Stomach (tissue), 9 donors: Measurements from ENCODE around the gene TOM1. TPM values are rescaled to one million over a fixed set of nuclear protein-coding genes. Genes with fewer than 3 reads are reported as not detected.

ENCODE experiments used
- DNase-seq, 2 donors: peaks; one replicate each; pipeline versions ENCODE4 v3.0.0 to v3.0.0-alpha.2; 2013 to 2019
- H3K27ac ChIP-seq, 5 donors: fragments of 200-600 bp in 4 of 5; sonication (generic) in 4 of 5; one replicate each; pipeline ENCODE4 v1.5.1; 2013 to 2019; ENCODE audit warnings: mild to moderate bottlenecking in 1 of 5, moderate library complexity in 1 of 5
- H3K27me3 ChIP-seq, 3 donors: fragments of 200-600 bp; sonication (generic); one replicate each; pipeline ENCODE4 v1.5.1; 2017 to 2019; ENCODE audit warnings: mixed run types in 1 of 3
- H3K36me3 ChIP-seq, 4 donors: fragments of 200-600 bp; sonication (generic); 1 replicate in 3 of 4; 2 replicates in 1 of 4; pipeline ENCODE4 v1.5.1; 2016 to 2019
- H3K4me1 ChIP-seq, 4 donors: fragments of 200-600 bp; sonication (generic); one replicate each; pipeline ENCODE4 v1.5.1; 2016 to 2019
- H3K4me3 ChIP-seq, 4 donors: fragments of 200-600 bp; sonication (generic) in 3 of 4; one replicate each; pipeline ENCODE4 v1.5.1; 2016 to 2019; ENCODE audit warnings: mild to moderate bottlenecking in 1 of 4
- H3K9me3 ChIP-seq, 4 donors: fragments of 200-600 bp; sonication (generic); one replicate each; pipeline ENCODE4 v1.5.1; 2016 to 2019
- EP300 ChIP-seq: sonication (generic); formaldehyde crosslinking; IDR thresholded peaks from one replicate; pipeline ENCODE4 v1.6.1; 2017; ENCODE audit warnings: antibody characterized with exemption
- POLR2A ChIP-seq, 4 donors: fragments of 450-650 bp; IDR thresholded peaks; one replicate each; pipeline ENCODE4 v1.6.1; 2016; ENCODE audit warnings: antibody characterized with exemption in 4 of 4, control low read depth in 2 of 4, mild to moderate bottlenecking in 1 of 4, moderate library complexity in 1 of 4
- POLR2AphosphoS5 ChIP-seq, 3 donors: sonication (generic); formaldehyde crosslinking; IDR thresholded peaks; one replicate each; pipeline ENCODE4 v1.6.1; 2016; ENCODE audit warnings: antibody characterized with exemption in 3 of 3
- WGBS, 5 donors: extraction: QIAGEN DNeasy Blood & Tissue Kit in 3 of 5; methylation state at CpG; one replicate each; pipeline versions ENCODE4 v1.1.5 to v1.1.7; 2013 to 2018; 5-methylcytosine and 5-hydroxymethylcytosine counted together
- intact Hi-C: fragments of 100-400 bp; cut with DNase I; formaldehyde crosslinking; loops from one replicate; pipeline ENCODE4 v1.15.1; 2023; ENCODE audit warnings: low total_unique reads
- polyA plus RNA-seq, 3 donors: library from polyadenylated mRNA; stranded (reverse); fragments of 200-250 nt; gene quantifications; one replicate each; pipeline ENCODE4 v1.2.3, GENCODE V29; 2013
- total RNA-seq, 5 donors: library from RNA; depleted of rRNA; stranded (reverse); fragments of >200 nt; gene quantifications; one replicate each; pipeline versions ENCODE4 v1.1.0 to v1.2.3, GENCODE V29; 2014 to 2016
- TF ChIP-seq, protein P1 (sequence below), 7 experiments: fragments of 450-650 bp in 4 of 7; fragments of 200-600 bp in 3 of 7; sonication (generic) in 3 of 7; IDR thresholded peaks; one replicate each; pipeline ENCODE4 v1.5.1; 2016 to 2019; ENCODE audit warnings: antibody characterized with exemption in 7 of 7, control low read depth in 2 of 7, mild to moderate bottlenecking in 1 of 7
- donor health status: healthy with polysubstance abuse.
- donor health status: Bipolar disorder and iron deficiency.
- donor health status: healthy.

Gene TOM1
- total and polyA plus RNA-seq, 8 donors = 17.3 to 150 (median 40.5) TPM

DNA sequence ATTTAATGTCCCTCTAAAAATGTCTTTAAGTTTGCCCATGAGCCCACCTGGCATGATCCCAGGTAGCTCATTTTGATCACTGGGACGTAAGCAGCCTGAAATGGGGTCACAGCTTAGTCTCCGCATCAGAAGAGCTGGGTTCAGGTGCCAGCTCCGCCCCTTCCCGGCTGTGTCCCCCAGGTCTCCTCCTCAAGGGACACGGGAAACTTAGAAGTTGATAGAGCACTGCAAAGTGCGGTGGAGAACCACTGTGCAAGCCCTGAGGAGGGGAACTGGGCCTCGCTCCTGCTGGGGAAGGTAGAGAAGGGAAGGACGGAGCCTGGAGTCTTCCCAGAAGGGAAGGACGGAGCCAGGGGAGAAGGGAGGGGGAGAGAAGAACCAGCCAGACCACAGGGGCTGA is 7.7 kb downstream of the TOM1 start:
- intact Hi-C loops = no loop called here

DNA sequence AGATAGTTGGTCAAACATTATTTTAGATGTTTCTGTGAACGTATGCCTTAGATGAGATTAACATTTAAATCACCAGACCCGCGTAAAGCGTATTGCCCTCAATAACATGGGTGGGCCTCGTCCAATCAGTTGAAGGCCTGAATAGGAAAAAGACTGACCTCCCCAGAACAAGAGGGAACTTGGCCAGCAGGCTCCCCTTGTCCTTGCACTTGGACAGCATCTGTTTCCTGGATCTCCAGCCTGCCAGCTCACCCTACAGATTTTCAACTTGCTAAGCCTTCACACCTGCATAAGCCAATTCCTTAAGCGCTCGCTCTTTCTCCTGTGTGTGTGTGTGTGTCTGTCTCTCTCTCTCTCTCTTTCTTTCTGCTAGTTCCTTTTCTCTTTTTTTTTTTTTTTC is 8.2 kb downstream of the TOM1 start:
- no peak for TF ChIP-seq EP300
- TF ChIP-seq POLR2A (IDR thresholded peaks at IDR 0.05) = no peak
- TF ChIP-seq POLR2AphosphoS5 (IDR thresholded peaks at IDR 0.05) = no peak
- TF ChIP-seq, protein P1, sequence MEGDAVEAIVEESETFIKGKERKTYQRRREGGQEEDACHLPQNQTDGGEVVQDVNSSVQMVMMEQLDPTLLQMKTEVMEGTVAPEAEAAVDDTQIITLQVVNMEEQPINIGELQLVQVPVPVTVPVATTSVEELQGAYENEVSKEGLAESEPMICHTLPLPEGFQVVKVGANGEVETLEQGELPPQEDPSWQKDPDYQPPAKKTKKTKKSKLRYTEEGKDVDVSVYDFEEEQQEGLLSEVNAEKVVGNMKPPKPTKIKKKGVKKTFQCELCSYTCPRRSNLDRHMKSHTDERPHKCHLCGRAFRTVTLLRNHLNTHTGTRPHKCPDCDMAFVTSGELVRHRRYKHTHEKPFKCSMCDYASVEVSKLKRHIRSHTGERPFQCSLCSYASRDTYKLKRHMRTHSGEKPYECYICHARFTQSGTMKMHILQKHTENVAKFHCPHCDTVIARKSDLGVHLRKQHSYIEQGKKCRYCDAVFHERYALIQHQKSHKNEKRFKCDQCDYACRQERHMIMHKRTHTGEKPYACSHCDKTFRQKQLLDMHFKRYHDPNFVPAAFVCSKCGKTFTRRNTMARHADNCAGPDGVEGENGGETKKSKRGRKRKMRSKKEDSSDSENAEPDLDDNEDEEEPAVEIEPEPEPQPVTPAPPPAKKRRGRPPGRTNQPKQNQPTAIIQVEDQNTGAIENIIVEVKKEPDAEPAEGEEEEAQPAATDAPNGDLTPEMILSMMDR (IDR thresholded peaks at IDR 0.05) = no peak
- DNase-seq = peak in 1 of 2 donors; percentile 7
- Histone ChIP-seq H3K27me3 (no peaks in the 10 kb centered on the region), H3K27ac (no peak overlapping the region), H3K4me1 (peaks cover 10 to 65% (median 45%) of the 10 kb centered on the region in 4 donors), H3K4me3 (no peak overlapping the region), H3K36me3 (peaks cover 0 to 10% (median 4%) of the 10 kb centered on the region in 4 donors), H3K9me3 (no peaks in the 10 kb centered on the region)
- intact Hi-C loops = no loop called here
- 81 to 89% (median 87%) methylated on average over 7 of the region's 7 CpGs for WGBS, 5 donors

More for the DNA sequence above, 7.7 kb downstream of the TOM1 start:
- peak in 1 of 2 donors; percentile 2 for DNase-seq
- peaks cover 4 to 60% (median 41%) of the 10 kb centered on the region in 4 donors for H3K4me1 ChIP-seq
- no peak overlapping the region for H3K27ac ChIP-seq
- H3K4me3 ChIP-seq = no peak overlapping the region
- no peaks in the 10 kb centered on the region for H3K27me3 ChIP-seq
- H3K36me3 ChIP-seq = peaks cover 0 to 10% (median 4%) of the 10 kb centered on the region in 4 donors
- no peaks in the 10 kb centered on the region for H3K9me3 ChIP-seq
- no peak for TF ChIP-seq EP300
- WGBS, 5 donors = 81 to 87% (median 84%) methylated on average over 9 of the region's 9 CpGs

DNA sequence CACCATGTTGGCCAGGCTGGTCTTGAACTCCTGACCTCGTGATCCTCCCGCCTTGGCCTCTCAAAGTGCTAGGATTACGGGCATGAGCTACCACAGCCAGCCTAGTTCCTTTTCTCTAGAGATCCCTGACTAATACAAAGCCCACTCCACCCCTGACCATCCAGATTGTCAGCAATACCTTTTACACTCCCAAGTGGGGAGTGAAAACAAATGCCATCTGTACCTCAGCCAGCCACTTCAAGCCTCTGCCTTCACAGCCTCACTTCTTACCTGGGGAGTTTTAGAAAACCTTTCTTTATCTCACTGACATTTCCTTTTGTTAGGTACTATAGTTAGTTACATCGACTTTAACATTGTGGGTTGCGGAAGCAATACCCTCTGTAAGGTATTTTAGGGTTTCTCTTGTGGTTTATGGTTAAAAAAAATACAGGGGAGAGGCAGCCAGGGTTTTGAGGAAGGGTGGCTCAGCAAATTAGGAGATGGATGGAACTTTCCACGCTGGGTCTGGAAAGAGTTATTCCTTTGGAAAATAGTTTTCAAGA is 8.9 kb downstream of the TOM1 start:
- TF ChIP-seq, protein P1 (IDR thresholded peaks at IDR 0.05) = no peak
- Histone ChIP-seq H3K4me1 (peaks cover 13 to 71% (median 51%) of the 10 kb centered on the region in 4 donors), H3K9me3 (no peaks in the 10 kb centered on the region), H3K27ac (no peak overlapping the region), H3K27me3 (no peaks in the 10 kb centered on the region), H3K36me3 (peaks cover 0 to 8% (median 3%) of the 10 kb centered on the region in 4 donors), H3K4me3 (no peak overlapping the region)
- intact Hi-C loops = no loop called here
- WGBS, 5 donors = 81 to 86% (median 81%) methylated on average over 6 of the region's 6 CpGs
- DNase-seq = peak in 1 of 2 donors; percentile 6

DNA sequence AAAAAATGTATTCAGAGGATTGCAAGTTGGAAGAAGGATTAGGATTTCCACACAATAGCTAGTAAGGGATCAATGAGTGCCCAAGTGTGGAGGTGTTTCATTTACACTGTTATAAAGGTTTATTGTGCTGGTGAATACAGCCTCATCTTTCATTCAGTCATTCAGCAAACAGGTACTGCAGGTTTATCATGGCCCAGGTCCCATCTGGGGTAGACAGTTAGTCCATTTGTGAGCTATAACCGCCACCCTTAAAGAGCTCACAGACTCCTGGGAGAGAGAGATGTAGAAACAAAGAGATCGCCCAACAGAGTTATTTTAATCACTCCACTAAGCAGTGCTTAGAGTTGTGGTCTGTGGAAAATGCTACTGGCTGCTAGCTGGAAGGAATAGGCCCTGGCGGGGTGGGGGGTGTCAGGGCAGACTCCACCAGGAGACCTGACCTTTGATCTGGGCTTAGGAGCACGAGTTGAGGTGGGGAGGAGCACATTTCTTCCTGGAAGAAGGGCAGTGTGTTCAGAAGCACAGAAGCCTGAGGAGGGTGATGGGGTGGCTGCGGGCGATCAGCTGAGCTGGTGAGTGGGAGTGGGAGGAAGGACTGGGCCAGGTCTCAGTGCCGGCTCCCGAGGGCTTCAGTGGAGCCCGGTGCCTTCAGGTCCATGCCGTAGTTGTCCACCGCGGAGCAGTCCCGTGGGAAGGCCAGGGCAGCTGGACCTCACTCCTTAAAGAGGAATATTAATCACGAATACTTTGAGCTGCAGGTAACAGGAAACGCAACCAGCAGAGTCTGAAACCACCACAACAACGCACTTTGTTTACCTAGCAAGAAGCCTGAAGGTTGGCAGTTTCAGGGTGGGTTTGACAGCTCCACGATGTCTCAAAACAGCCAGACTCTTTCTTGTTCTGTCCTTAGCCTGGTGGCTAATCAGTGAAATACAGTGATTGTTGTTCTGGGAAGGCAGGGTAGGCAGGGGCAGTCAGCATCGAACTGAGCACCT is 11.2 kb downstream of the TOM1 start:
- Histone ChIP-seq H3K27me3 (no peaks in the 10 kb centered on the region), H3K9me3 (no peaks in the 10 kb centered on the region), H3K4me3 (no peak overlapping the region), H3K36me3 (peaks cover 0 to 8% (median 3%) of the 10 kb centered on the region in 4 donors), H3K4me1 (peaks cover 22 to 90% (median 67%) of the 10 kb centered on the region in 4 donors), H3K27ac (no peak overlapping the region)
- 55 to 65% (median 58%) methylated on average over 18 of the region's 18 CpGs for WGBS, 5 donors
- peak in 1 of 2 donors; percentile 32 for DNase-seq
- intact Hi-C loops = no loop called here
- TF ChIP-seq POLR2A (IDR thresholded peaks at IDR 0.05) (no peak), POLR2AphosphoS5 (IDR thresholded peaks at IDR 0.05) (no peak), EP300 (no peak)
- TF ChIP-seq, protein P1 (IDR thresholded peaks at IDR 0.05) = no peak
